OCI-LY1 (cell line): ENCODE data around the gene RAB24.
"Not testable (repeated sequence)": the region's sequence is repeated elsewhere in the genome, so short reads cannot be mapped to it uniquely, and the experiment has no call there.

ENCODE experiments used
- H2AFZ ChIP-seq: fragments of 200-600 bp; sonication (generic), shearing (Covaris generic); 2 replicates; pipeline ENCODE4 v1.6.0; 2014; ENCODE audit warnings: antibody characterized with exemption, mild to moderate bottlenecking, low read length
- H3F3A ChIP-seq: fragments of 200-600 bp; sonication (generic), shearing (Covaris generic); 2 replicates; pipeline ENCODE4 v1.6.0; 2014; ENCODE audit warnings: mild to moderate bottlenecking, antibody characterized with exemption, low read length, moderate library complexity; ENCODE audit not compliant: insufficient read depth
- H3K27ac ChIP-seq: fragments of 200-600 bp; sonication (generic); 2 replicates; pipeline ENCODE4 v1.5.1; 2014; ENCODE audit warnings: low read length, mixed run types, mild to moderate bottlenecking, low read depth; ENCODE audit not compliant: poor library complexity, severe bottlenecking
- H3K27me3 ChIP-seq: fragments of 200-600 bp; sonication (generic); 2 replicates; pipeline ENCODE4 v1.6.0; 2014; ENCODE audit warnings: antibody characterized with exemption, mild to moderate bottlenecking, low read length, moderate library complexity; ENCODE audit not compliant: insufficient read depth
- H3K36me3 ChIP-seq: fragments of 200-600 bp; sonication (generic); 2 replicates; pipeline ENCODE4 v1.6.1; 2014; ENCODE audit warnings: mild to moderate bottlenecking, antibody characterized with exemption, low read length, moderate library complexity, mixed read lengths; ENCODE audit not compliant: insufficient read depth
- H3K4me1 ChIP-seq: fragments of 200-600 bp; sonication (generic); 2 replicates; pipeline ENCODE4 v1.5.1; 2014; ENCODE audit warnings: mild to moderate bottlenecking, low read length, moderate library complexity; ENCODE audit not compliant: insufficient read depth, severe bottlenecking
- H3K4me2 ChIP-seq: fragments of 200-600 bp; sonication (generic), shearing (Covaris generic); 2 replicates; pipeline ENCODE4 v1.6.1; 2014; ENCODE audit warnings: low read length
- H3K4me3 ChIP-seq: fragments of 200-600 bp; sonication (generic); 2 replicates; pipeline ENCODE4 v1.5.1; 2014; ENCODE audit warnings: low read length, low read depth, mild to moderate bottlenecking, mixed read lengths; ENCODE audit not compliant: poor library complexity, severe bottlenecking
- H3K79me2 ChIP-seq: fragments of 200-600 bp; shearing (Covaris generic); 2 replicates; pipeline ENCODE4 v1.6.1; 2016; ENCODE audit warnings: mixed run types, low read length, mixed read lengths; ENCODE audit not compliant: insufficient read depth
- H3K9ac ChIP-seq: fragments of 200-600 bp; sonication (generic), shearing (Covaris generic); 2 replicates; pipeline ENCODE4 v1.6.1; 2014; ENCODE audit warnings: mild to moderate bottlenecking, low read length, mixed read lengths
- H3K9me2 ChIP-seq: fragments of 200-600 bp; sonication (generic), shearing (Covaris generic); 2 replicates; pipeline ENCODE4 v1.6.1; 2014; ENCODE audit warnings: low read depth, mild to moderate bottlenecking, low read length, mixed read lengths
- H3K9me3 ChIP-seq: fragments of 200-600 bp; shearing (Covaris generic); 2 replicates; pipeline ENCODE4 v1.6.1; 2014; ENCODE audit warnings: low read length, mixed read lengths
- H4K20me1 ChIP-seq: fragments of 200-600 bp; sonication (generic), shearing (Covaris generic); 2 replicates; pipeline ENCODE4 v1.6.0; 2016; ENCODE audit warnings: mild to moderate bottlenecking, low read length; ENCODE audit not compliant: insufficient read depth
- EZH2 ChIP-seq: fragments of 200-600 bp; sonication (generic), shearing (Covaris generic); IDR thresholded peaks from 2 replicates; pipeline ENCODE4 v1.8.0; 2017; ENCODE audit warnings: borderline replicate concordance, mixed run types, mild to moderate bottlenecking, antibody characterized with exemption, low read length, moderate library complexity, mixed read lengths
- TF ChIP-seq, protein P1 (sequence below): fragments of 200-600 bp; sonication (generic), shearing (Covaris generic); IDR thresholded peaks from 2 replicates; pipeline ENCODE4 v1.5.1; 2017; ENCODE audit warnings: mild to moderate bottlenecking, antibody characterized with exemption, low read length, moderate library complexity, mixed read lengths

RAB24 gene

DNA sequence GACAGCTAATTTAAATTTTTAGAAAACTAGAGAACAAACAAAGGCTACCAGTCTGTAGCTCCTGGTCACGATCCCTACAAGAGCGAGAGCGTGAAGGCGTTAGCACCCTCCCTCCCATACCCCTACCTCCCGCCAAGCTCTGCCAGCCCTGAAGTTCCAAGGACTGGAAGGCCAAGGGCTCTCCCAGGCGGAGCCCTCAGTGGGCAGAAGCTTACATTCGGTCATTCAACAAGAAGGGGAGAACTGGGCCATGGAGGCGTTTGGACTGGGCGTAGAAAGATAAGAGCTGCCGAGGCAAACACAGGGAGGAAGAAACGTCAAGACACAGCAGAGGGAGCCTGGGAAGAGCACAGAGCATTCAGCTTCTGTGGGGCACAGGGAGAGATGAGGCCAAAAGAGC lies 5.2 kb upstream of the RAB24 start:
- no peaks in the 10 kb centered on the region for H3K27me3 ChIP-seq
- H3K9ac ChIP-seq, result no peak overlapping the region; the same call in 1 of the 2 replicates
- H3K36me3 ChIP-seq, result peaks cover 44% of the 10 kb centered on the region
- H3K27ac ChIP-seq, result peak overlapping the region; percentile 80
- H3K4me2 ChIP-seq, result no peak overlapping the region; the same call in 1 of the 2 replicates
- H3K9me2 ChIP-seq, result no peaks in the 10 kb centered on the region
- peaks cover 57% of the 10 kb centered on the region for H3K4me1 ChIP-seq
- H3K79me2 ChIP-seq, result peaks cover 13% of the 10 kb centered on the region
- TF ChIP-seq EZH2, result no peak
- TF ChIP-seq, protein P1, sequence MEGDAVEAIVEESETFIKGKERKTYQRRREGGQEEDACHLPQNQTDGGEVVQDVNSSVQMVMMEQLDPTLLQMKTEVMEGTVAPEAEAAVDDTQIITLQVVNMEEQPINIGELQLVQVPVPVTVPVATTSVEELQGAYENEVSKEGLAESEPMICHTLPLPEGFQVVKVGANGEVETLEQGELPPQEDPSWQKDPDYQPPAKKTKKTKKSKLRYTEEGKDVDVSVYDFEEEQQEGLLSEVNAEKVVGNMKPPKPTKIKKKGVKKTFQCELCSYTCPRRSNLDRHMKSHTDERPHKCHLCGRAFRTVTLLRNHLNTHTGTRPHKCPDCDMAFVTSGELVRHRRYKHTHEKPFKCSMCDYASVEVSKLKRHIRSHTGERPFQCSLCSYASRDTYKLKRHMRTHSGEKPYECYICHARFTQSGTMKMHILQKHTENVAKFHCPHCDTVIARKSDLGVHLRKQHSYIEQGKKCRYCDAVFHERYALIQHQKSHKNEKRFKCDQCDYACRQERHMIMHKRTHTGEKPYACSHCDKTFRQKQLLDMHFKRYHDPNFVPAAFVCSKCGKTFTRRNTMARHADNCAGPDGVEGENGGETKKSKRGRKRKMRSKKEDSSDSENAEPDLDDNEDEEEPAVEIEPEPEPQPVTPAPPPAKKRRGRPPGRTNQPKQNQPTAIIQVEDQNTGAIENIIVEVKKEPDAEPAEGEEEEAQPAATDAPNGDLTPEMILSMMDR, result no peak
- no peak overlapping the region for H2AFZ ChIP-seq
- H3K9me3 ChIP-seq, result no peaks in the 10 kb centered on the region
- no peaks in the 10 kb centered on the region for H3F3A ChIP-seq
- no peaks in the 10 kb centered on the region for H4K20me1 ChIP-seq
- no peak overlapping the region for H3K4me3 ChIP-seq

DNA sequence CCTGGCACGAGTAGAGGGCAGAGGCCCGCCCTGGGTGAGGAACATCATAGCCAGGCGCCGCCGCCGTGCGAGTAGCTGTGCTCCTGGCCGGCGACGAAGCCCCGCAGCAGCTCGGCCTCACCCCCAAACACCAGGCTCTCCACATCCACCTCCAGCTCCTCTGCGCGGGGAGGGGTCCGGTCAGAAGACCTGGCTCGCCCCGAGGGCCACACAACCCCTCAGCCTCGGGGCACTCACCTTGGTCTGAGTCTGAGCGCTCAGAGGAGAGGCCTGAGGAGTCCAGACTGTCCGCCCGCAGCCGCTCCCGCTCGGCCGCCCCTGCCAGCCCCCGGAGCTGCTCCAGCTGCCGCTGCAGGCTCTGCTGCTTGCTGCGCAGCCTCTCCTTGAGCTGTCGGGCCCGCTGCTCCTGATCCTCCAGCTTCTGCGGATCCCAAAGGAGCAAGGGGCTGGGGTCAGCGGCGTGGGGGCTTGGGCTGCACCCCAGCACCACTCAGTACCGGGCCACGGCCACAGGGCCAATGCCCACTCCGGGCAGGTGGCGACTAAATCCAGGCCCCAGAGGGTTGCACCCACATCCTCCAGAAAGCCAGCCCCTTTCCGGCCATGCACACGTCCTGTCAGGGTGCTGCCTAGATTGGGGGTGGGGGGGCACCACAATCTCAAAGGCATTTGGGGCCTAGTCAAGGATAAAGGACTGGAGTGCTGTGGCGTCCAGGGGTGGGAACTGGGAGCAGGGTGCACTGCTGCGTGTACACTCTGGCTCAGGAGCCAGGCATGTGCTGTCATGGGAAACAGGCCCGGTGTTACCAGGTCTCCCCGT lies 4.2 kb upstream of the RAB24 start:
- Histone ChIP-seq H3K9ac (no peak overlapping the region), H3K4me1 (peaks cover 52% of the 10 kb centered on the region), H3K27ac (no peak overlapping the region), H3K4me3 (no peak overlapping the region), H3K9me2 (no peaks in the 10 kb centered on the region), H3K27me3 (no peaks in the 10 kb centered on the region), H3K9me3 (no peaks in the 10 kb centered on the region), H4K20me1 (no peaks in the 10 kb centered on the region), H3F3A (no peaks in the 10 kb centered on the region), H3K79me2 (peaks cover 13% of the 10 kb centered on the region), H3K36me3 (peaks cover 44% of the 10 kb centered on the region), H2AFZ (no peak overlapping the region), H3K4me2 (no peak overlapping the region)
- no peak for TF ChIP-seq EZH2
- TF ChIP-seq, protein P1, result no peak

DNA sequence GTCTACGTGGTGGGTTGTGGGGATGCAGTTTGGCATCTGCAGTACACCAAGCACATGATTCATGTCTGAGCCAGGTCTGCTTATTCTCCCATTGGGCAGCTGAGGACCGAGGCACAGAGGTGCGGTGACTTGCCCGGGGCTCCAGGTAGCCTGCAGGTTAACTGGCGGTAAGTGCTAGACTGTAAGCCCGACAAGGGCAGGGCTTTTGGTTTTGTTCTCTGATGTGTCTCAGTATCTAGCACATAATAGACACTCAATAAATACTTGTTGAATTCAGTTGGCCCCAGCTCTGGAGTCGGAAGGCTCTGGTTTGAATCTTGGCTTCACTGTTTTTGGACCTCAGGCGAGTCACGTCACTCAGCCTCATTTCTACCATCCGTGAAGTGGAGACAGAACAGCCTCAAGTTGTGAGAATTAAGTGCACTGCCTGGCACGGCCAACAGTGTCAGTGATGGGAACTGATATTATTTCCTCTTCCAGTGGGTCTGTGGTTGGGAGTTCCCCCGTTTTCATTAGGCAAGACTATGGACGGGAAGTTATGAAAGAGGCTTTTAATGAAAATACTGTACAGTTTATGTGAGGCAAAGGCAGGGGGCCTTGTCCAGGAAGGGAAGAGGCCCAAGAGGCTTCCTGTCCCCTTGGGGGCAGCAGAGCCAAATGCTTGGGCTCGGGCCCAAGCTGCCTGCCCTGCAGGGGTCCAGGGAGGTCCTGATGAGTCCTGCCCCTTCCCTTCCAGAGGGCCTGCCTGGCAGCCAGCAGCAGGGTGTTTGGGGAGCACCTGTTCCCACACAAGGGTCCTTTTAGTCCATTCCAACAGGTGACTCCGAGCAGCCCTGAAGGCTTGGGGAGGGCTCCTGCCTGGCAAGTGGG lies 3.4 kb upstream of the RAB24 start:
- peak overlapping the region; percentile 6 for H3K27ac ChIP-seq
- H3K9me2 ChIP-seq, result no peaks in the 10 kb centered on the region
- peaks cover 51% of the 10 kb centered on the region for H3K4me1 ChIP-seq
- no peak overlapping the region for H2AFZ ChIP-seq
- TF ChIP-seq, protein P1, result peak; percentile 17; the same call in 1 of the 2 replicates
- TF ChIP-seq EZH2, result no peak
- H3K9ac ChIP-seq, result no peak overlapping the region
- no peak overlapping the region for H3K4me2 ChIP-seq
- H3K9me3 ChIP-seq, result no peaks in the 10 kb centered on the region
- H3K4me3 ChIP-seq, result no peak overlapping the region
- H3K27me3 ChIP-seq, result no peaks in the 10 kb centered on the region
- no peaks in the 10 kb centered on the region for H3F3A ChIP-seq
- H3K36me3 ChIP-seq, result peaks cover 44% of the 10 kb centered on the region
- peaks cover 13% of the 10 kb centered on the region for H3K79me2 ChIP-seq
- H4K20me1 ChIP-seq, result no peaks in the 10 kb centered on the region

DNA sequence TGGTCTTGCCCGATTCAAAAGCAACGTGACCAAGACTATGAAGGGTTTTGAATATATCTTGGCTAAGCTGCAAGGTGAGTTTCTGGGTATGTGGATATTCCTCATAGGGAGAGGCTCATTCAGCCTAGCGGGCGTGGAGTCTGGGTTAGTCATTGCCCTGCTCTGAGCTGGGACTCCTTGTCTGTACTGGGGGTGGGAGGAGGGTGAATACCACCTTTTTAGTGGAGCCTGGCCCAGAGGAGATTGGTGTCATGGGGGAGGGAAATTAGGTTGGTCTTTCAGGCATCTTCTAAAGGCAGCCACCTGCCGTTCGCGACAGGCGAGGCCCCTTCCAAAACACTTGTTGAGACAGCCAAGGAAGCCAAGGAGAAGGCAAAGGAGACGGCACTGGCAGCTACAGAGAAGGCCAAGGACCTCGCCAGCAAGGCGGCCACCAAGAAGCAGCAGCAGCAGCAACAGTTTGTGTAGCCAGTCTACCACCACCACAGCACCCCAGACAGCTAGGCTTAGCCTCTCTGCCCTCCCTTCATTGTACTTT lies 2.7 kb upstream of the RAB24 start:
- Histone ChIP-seq H3K36me3 (peaks cover 52% of the 10 kb centered on the region), H3K79me2 (peaks cover 13% of the 10 kb centered on the region), H3K4me1 (peaks cover 57% of the 10 kb centered on the region)
- not testable (repeated sequence) for H4K20me1 ChIP-seq, H3K27me3 ChIP-seq, H3K27ac ChIP-seq, H3K9me2 ChIP-seq, H2AFZ ChIP-seq, H3K9ac ChIP-seq, H3K4me2 ChIP-seq, H3F3A ChIP-seq, H3K4me3 ChIP-seq, H3K9me3 ChIP-seq
